GM12878 (cell line): ENCODE results near the gene ICAM4. TPM values are rescaled to one million over a fixed set of nuclear protein-coding genes. Genes with fewer than 3 reads are reported as not detected.

ENCODE experiments used
- ATAC-seq: fragments of 200-7000 bp; cut with Tn5 transposase; 3 replicates; pipeline ENCODE4 v1.9.1; 2020; ENCODE audit warnings: mild to moderate bottlenecking, moderate library complexity
- BruUV-seq: library from RNA; stranded (reverse); fragments of 400-500 nt; replicated peaks from 2 replicates; lab custom pipeline; 2021; lab: Mats Ljungman, UMichigan
- CTCF ChIA-PET: fragments of 300-600 bp; sonication (Branson Sonifier 250); formaldehyde crosslinking; extraction: SDS; loops from one replicate; lab custom pipeline; 2021; ENCODE audit warnings: inconsistent platforms; lab: Yijun Ruan, JAX
- POLR2A ChIA-PET: fragments of 350-600 bp; formaldehyde crosslinking; extraction: SDS; loops from one replicate; lab custom pipeline; 2021; ENCODE audit warnings: inconsistent platforms; lab: Charles Lee
- RAD21 ChIA-PET: fragments of 300-600 bp; sonication (Branson Sonifier 250); formaldehyde crosslinking; loops from one replicate; lab custom pipeline; 2023; ENCODE audit warnings: antibody characterized with exemption; ENCODE audit not compliant: unreplicated experiment; lab: Charles Lee
- SMC1A ChIA-PET: fragments of 300-600 bp; sonication (Branson Sonifier 250); formaldehyde crosslinking; loops from one replicate; lab custom pipeline; 2023; ENCODE audit not compliant: unreplicated experiment, uncharacterized antibody; lab: Charles Lee
- DNase-seq: peaks from one replicate; pipeline ENCODE4 v3.0.0-alpha.2; 2011; ENCODE audit warnings: low read depth, low spot score
- FAIRE-seq: peaks from 3 replicates; lab custom pipeline; 2011; peaks lifted over from hg19 to GRCh38; lab: Jason Lieb, UNC
- H2AFZ ChIP-seq: 2 replicates; pipeline ENCODE4 v1.6.0; 2011; ENCODE audit warnings: low read depth, low read length, control low read depth; ENCODE audit not compliant: control insufficient read depth
- H3K27ac ChIP-seq: 2 replicates; pipeline ENCODE4 v1.5.1; 2011; ENCODE audit warnings: control low read depth; ENCODE audit not compliant: control insufficient read depth, insufficient read depth
- H3K27me3 ChIP-seq, 2 experiments: replicated peaks in 1 of 2; 2 replicates each; pipeline versions ENCODE4 v1.6.0 to v1.6.1; 2011; ENCODE audit warnings: low read length in 1 of 2; ENCODE audit not compliant: control insufficient read depth in 2 of 2, insufficient read depth in 2 of 2
- H3K36me3 ChIP-seq, 2 experiments: 2 replicates each; pipeline ENCODE4 v1.5.1; 2011; ENCODE audit warnings: low read length in 1 of 2; ENCODE audit not compliant: control insufficient read depth in 2 of 2, insufficient read depth in 2 of 2
- H3K4me1 ChIP-seq: 2 replicates; pipeline ENCODE4 v1.6.1; 2011; ENCODE audit warnings: mild to moderate bottlenecking, low read length, moderate library complexity, mixed read lengths; ENCODE audit not compliant: control insufficient read depth, insufficient read depth
- H3K4me2 ChIP-seq: 2 replicates; pipeline ENCODE4 v1.6.0; 2011; ENCODE audit warnings: control low read depth; ENCODE audit not compliant: control insufficient read depth, insufficient read depth
- H3K4me3 ChIP-seq: fragments of 200-600 bp; sonication (generic); 2 replicates; pipeline ENCODE4 v1.5.1; 2016
- H3K79me2 ChIP-seq: 2 replicates; pipeline ENCODE4 v1.6.0; 2011; ENCODE audit warnings: low read length; ENCODE audit not compliant: control insufficient read depth, insufficient read depth
- H3K9ac ChIP-seq: 2 replicates; pipeline ENCODE4 v1.8.0; 2011; ENCODE audit warnings: low read length, control low read depth, mixed read lengths; ENCODE audit not compliant: control insufficient read depth, insufficient read depth
- H3K9me3 ChIP-seq: replicated peaks from 3 replicates; pipeline ENCODE4 v1.5.1; 2011; ENCODE audit warnings: mild to moderate bottlenecking, low read length; ENCODE audit not compliant: control insufficient read depth, insufficient read depth
- H4K20me1 ChIP-seq: 2 replicates; pipeline ENCODE4 v1.6.0; 2011; ENCODE audit not compliant: control insufficient read depth, insufficient read depth
- EGR1 ChIP-seq, 2 experiments: IDR thresholded peaks; 1 replicate in 1 of 2; 2 replicates in 1 of 2; pipeline ENCODE4 v1.6.1; 2011 to 2012; ENCODE audit warnings: low read depth in 2 of 2, low read length in 2 of 2, borderline replicate concordance in 1 of 2, mild to moderate bottlenecking in 1 of 2, moderate library complexity in 1 of 2
- GATAD2B ChIP-seq: fragments of 450-650 bp; conservative IDR thresholded peaks from 2 replicates; pipeline ENCODE4 v1.6.1; 2017; ENCODE audit warnings: low read depth, mild to moderate bottlenecking, moderate library complexity
- MTA2 ChIP-seq: fragments of 450-650 bp; IDR thresholded peaks from 2 replicates; pipeline ENCODE4 v1.6.1; 2016; ENCODE audit warnings: low read depth, mild to moderate bottlenecking, moderate library complexity
- WGBS: methylation state at CpG from one replicate; pipeline ENCODE4 v1.1.6; 2016; ENCODE audit warnings: low lambda C conversion rate; ENCODE audit not compliant: insufficient replicate concordance, insufficient coverage; ENCODE audit errors: missing lambda C conversion rate; 5-methylcytosine and 5-hydroxymethylcytosine counted together
- in situ Hi-C: fragments of 300-500 bp; cut with MboI; formaldehyde crosslinking; loops from 9 replicates; pipeline ENCODE4 v1.14.3; 2018; ENCODE audit warnings: mixed read lengths
- intact Hi-C: fragments of 100-400 bp; cut with micrococcal nuclease; formaldehyde crosslinking; loops from one replicate; pipeline ENCODE4 v1.14.2; 2022; ENCODE audit not compliant: unreplicated experiment
- polyA plus RNA-seq, 11 experiments: library from polyadenylated mRNA; depleted of rRNA in 4 of 11; unstranded in 6 of 11; stranded (reverse) in 5 of 11; fragments of >200 nt; fragmentation: Nextera tagmentation in 4 of 11; fragmentation: Illumina TruSeq in 1 of 11; extraction: Ambion mirVana in 4 of 11; extraction: Trizol in 1 of 11; gene quantifications; 1 replicate in 1 of 11; 2 replicates in 10 of 11; pipeline versions ENCODE4 v1.2.1 to v1.2.3, GENCODE V29; 2011 to 2016; ENCODE audit warnings: inconsistent platforms in 2 of 11, missing spikeins in 2 of 11, low read depth in 1 of 11
- total RNA-seq, 4 experiments: library from RNA; depleted of rRNA in 3 of 4; stranded (reverse); fragments of >200 nt in 3 of 4; fragmentation: Illumina TruSeq in 1 of 4; extraction: Trizol in 1 of 4; gene quantifications; 2 replicates each; pipeline versions ENCODE4 v1.2.1 to v1.2.3, GENCODE V29; 2013 to 2021

Gene ICAM4
- total and polyA plus RNA-seq, 10 of the 15 experiments (the other 5 are each of a cell fraction or from before 2014, with no cell fraction given): 0.31 to 5.1 (median 1.7) TPM

- ATAC-seq (peak; percentile 5; the same call in 2 of the 3 replicates), DNase-seq (no peak), FAIRE-seq (no peak)
- ChIA-PET CTCF (interaction anchor here (0.6 to 5.9 kb wide), 15 partner anchors 9 to 279 kb away, joined by 3 to 72 read pairs (median 4); partner anchors contain the start of gene ICAM1), RAD21 (interaction anchor here (0.7 to 5.4 kb wide), 17 partner anchors 9 to 193 kb away, joined by 3 to 119 read pairs (median 4); partner anchors contain the start of genes ICAM1, MRPL4, RAVER1 and TYK2), POLR2A (interaction anchor here (0.5 to 5.5 kb wide), 19 partner anchors 9 to 369 kb away, joined by 3 to 69 read pairs (median 6); partner anchors contain the start of genes CDC37, CDKN2D, FDX2 and ICAM1), SMC1A (interaction anchor here (0.6 to 2.2 kb wide), 16 partner anchors 9 to 99 kb away, joined by 3 to 27 read pairs (median 4); partner anchors contain the start of genes ICAM1 and TYK2)
- H3K4me2 ChIP-seq: peak within 1 kb of the TSS; percentile 98
- peaks cover 3 to 16% of the 10 kb centered on the region in 2 experiments for H3K27me3 ChIP-seq
- peaks cover 9% of the 10 kb centered on the region; the same call in 1 of the 2 replicates for H4K20me1 ChIP-seq
- no peaks in the 10 kb centered on the region; the same call in 2 of the 3 replicates for H3K9me3 ChIP-seq
- H3K4me1 ChIP-seq: peaks cover 65% of the 10 kb centered on the region
- peak within 1 kb of the TSS; percentile 77 for H3K4me3 ChIP-seq
- H2AFZ ChIP-seq: peak within 1 kb of the TSS; percentile 94
- intact Hi-C loops (no loop called here), in situ Hi-C loops (no loop called here)
- WGBS: under 1% methylated on average over 27 of the region's 45 CpGs
- H3K9ac ChIP-seq: peak within 1 kb of the TSS; percentile 49; the same call in 1 of the 2 replicates
- TF ChIP-seq GATAD2B (0 out of 2 replicates have a peak, but pooled peaks have one; percentile 32), MTA2 (no peak), EGR1 (IDR thresholded peaks at IDR 0.05; ENCODE audit: borderline replicate concordance in 1 of 2, low read depth in 2 of 2, low read length in 2 of 2) (0 out of 3 replicates have a peak, but pooled peaks of 1 of the 2 experiments have one; percentile 5)
- peaks cover 9 to 13% of the 10 kb centered on the region in 2 experiments; a peak in 3 of 4 replicates for H3K36me3 ChIP-seq
- peak within 1 kb of the TSS; percentile 24; the same call in 1 of the 2 replicates for H3K27ac ChIP-seq
- BruUV-seq: no TSS peak
- H3K79me2 ChIP-seq: no peaks in the 10 kb centered on the region
These were observed 3.1 kb downstream of the ICAM4 start, which contains the start of gene ICAM5 for GRCh38 chr19:10289836-10290356. TSS of gene ICAM5 (plus strand) at chr19:10289952. CDS start at chr19:10290044, 92 bp downstream.
